Suprapubic skin (tissue), 4 donors: ENCODE results near the gene SHROOM3. TPM values are rescaled to one million over a fixed set of nuclear protein-coding genes. Genes with fewer than 3 reads are reported as not detected.

Experiments used
- DNase-seq, 2 donors: peaks; one replicate each; pipeline ENCODE4 v3.0.0-alpha.2; 2019; ENCODE audit warnings: low spot score in 2 of 2
- H3K27ac ChIP-seq: fragments of 200-600 bp; sonication (generic); one replicate; pipeline ENCODE4 v1.5.1; 2019
- H3K27me3 ChIP-seq: fragments of 200-600 bp; sonication (generic); one replicate; pipeline ENCODE4 v1.5.1; 2019
- H3K36me3 ChIP-seq: fragments of 200-600 bp; sonication (generic); one replicate; pipeline ENCODE4 v1.5.1; 2019
- H3K4me1 ChIP-seq: fragments of 200-600 bp; sonication (generic); one replicate; pipeline ENCODE4 v1.5.1; 2019
- H3K4me3 ChIP-seq: fragments of 200-600 bp; sonication (generic); one replicate; pipeline ENCODE4 v1.5.1; 2019; ENCODE audit warnings: mild to moderate bottlenecking
- H3K9me3 ChIP-seq: fragments of 200-600 bp; sonication (generic); one replicate; pipeline ENCODE4 v1.5.1; 2019
- CTCF ChIP-seq, 2 donors: fragments of 200-600 bp in 1 of 2; fragments of 450-650 bp in 1 of 2; sonication (generic) in 1 of 2; IDR thresholded peaks; one replicate each; pipeline ENCODE4 v1.5.1; 2016 to 2019; ENCODE audit warnings: antibody characterized with exemption in 2 of 2, mild to moderate bottlenecking in 1 of 2, moderate library complexity in 1 of 2
- EP300 ChIP-seq: sonication (generic); formaldehyde crosslinking; IDR thresholded peaks from one replicate; pipeline ENCODE4 v1.6.1; 2017; ENCODE audit warnings: antibody characterized with exemption
- POLR2A ChIP-seq, 2 donors: fragments of 450-650 bp; IDR thresholded peaks; one replicate each; pipeline ENCODE4 v1.6.1; 2017; ENCODE audit warnings: antibody characterized with exemption in 2 of 2, mild to moderate bottlenecking in 2 of 2, moderate library complexity in 2 of 2
- POLR2AphosphoS5 ChIP-seq, 3 donors: sonication (generic); formaldehyde crosslinking; IDR thresholded peaks; one replicate each; pipeline ENCODE4 v1.6.1; 2017; ENCODE audit warnings: antibody characterized with exemption in 3 of 3
- WGBS: methylation state at CpG from one replicate; pipeline ENCODE4 v1.1.5; 2018; 5-methylcytosine and 5-hydroxymethylcytosine counted together
- total RNA-seq, 4 donors: library from RNA; depleted of rRNA; stranded (reverse); fragments of >200 nt; gene quantifications; one replicate each; pipeline ENCODE4 v1.1.0, GENCODE V29; 2016

Gene SHROOM3
- total RNA-seq, 4 donors from 2014 or later: 25.7 to 41.4 (median 29.8) TPM

- WGBS: 76% methylated on average over 4 of the region's 4 CpGs
- H3K4me1 ChIP-seq: peaks cover 9% of the 10 kb centered on the region
- peak overlapping the region; percentile 32 for H3K27ac ChIP-seq
- H3K9me3 ChIP-seq: no peaks in the 10 kb centered on the region
- H3K36me3 ChIP-seq: no peaks in the 10 kb centered on the region
- no peaks in the 10 kb centered on the region for H3K27me3 ChIP-seq
- TF ChIP-seq POLR2A (IDR thresholded peaks at IDR 0.05): no peak
- TF ChIP-seq EP300: no peak
- TF ChIP-seq POLR2AphosphoS5 (IDR thresholded peaks at IDR 0.05): no peak
- no peak for TF ChIP-seq CTCF (IDR thresholded peaks at IDR 0.05)
- no peak for DNase-seq
- no peak overlapping the region for H3K4me3 ChIP-seq
These were observed 188.4 kb downstream of the SHROOM3 start for GRCh38 chr4:76623217-76624045.

- TF ChIP-seq POLR2AphosphoS5 (IDR thresholded peaks at IDR 0.05) (no peak), CTCF (IDR thresholded peaks at IDR 0.05) (no peak), POLR2A (IDR thresholded peaks at IDR 0.05) (no peak), EP300 (no peak)
- Histone ChIP-seq H3K9me3 (no peaks in the 10 kb centered on the region), H3K27me3 (no peaks in the 10 kb centered on the region), H3K36me3 (no peaks in the 10 kb centered on the region), H3K4me1 (peaks cover 9% of the 10 kb centered on the region), H3K4me3 (no peak overlapping the region), H3K27ac (peak overlapping the region; percentile 32)
- DNase-seq: no peak
- WGBS: 49% methylated on average over 9 of the region's 9 CpGs
These were observed 189.2 kb downstream of the SHROOM3 start for GRCh38 chr4:76624241-76624681.

GRCh38 chr4:76624931-76625715, 190.1 kb downstream of the SHROOM3 start:
- TF ChIP-seq CTCF (IDR thresholded peaks at IDR 0.05) (no peak), EP300 (no peak), POLR2A (IDR thresholded peaks at IDR 0.05) (no peak), POLR2AphosphoS5 (IDR thresholded peaks at IDR 0.05) (no peak)
- Histone ChIP-seq H3K4me1 (peaks cover 9% of the 10 kb centered on the region), H3K36me3 (no peaks in the 10 kb centered on the region), H3K4me3 (no peak overlapping the region), H3K27me3 (no peaks in the 10 kb centered on the region), H3K9me3 (no peaks in the 10 kb centered on the region), H3K27ac (no peak overlapping the region)
- 86% methylated on average over 3 of the region's 3 CpGs for WGBS
- DNase-seq: no peak

- H3K9me3 ChIP-seq: no peaks in the 10 kb centered on the region
- no peak for TF ChIP-seq EP300
- no peak for TF ChIP-seq POLR2AphosphoS5 (IDR thresholded peaks at IDR 0.05)
- no peak for TF ChIP-seq POLR2A (IDR thresholded peaks at IDR 0.05)
- no peak for TF ChIP-seq CTCF (IDR thresholded peaks at IDR 0.05)
These were observed 191.8 kb downstream of the SHROOM3 start for GRCh38 chr4:76626686-76627465.

More at GRCh38 chr4:76626686-76627465, 191.8 kb downstream of the SHROOM3 start:
- Histone ChIP-seq H3K36me3 (no peaks in the 10 kb centered on the region), H3K4me3 (no peak overlapping the region), H3K27ac (no peak overlapping the region), H3K4me1 (peaks cover 9% of the 10 kb centered on the region), H3K27me3 (no peaks in the 10 kb centered on the region)
- no peak for DNase-seq
- WGBS: 88% methylated on average over 5 of the region's 5 CpGs
